ENCODE data around the gene ERI3.

Gene ERI3

GRCh38 chr1:44221769-44222168 is 133.3 kb downstream of the ERI3 start:
- 95 to 96% methylated on average over 23 of the region's 23 CpGs for WGBS, 2 experiments (ENCODE audit: insufficient coverage in 2 of 2)
- Histone ChIP-seq H3K4me1 (ENCODE audit: control insufficient read depth, insufficient read depth, low read length, poor library complexity, severe bottlenecking) (no peaks in the 10 kb centered on the region), H3K36me3 (ENCODE audit: control insufficient read depth, insufficient read depth, low read length) (peaks cover 55% of the 10 kb centered on the region)

DNA sequence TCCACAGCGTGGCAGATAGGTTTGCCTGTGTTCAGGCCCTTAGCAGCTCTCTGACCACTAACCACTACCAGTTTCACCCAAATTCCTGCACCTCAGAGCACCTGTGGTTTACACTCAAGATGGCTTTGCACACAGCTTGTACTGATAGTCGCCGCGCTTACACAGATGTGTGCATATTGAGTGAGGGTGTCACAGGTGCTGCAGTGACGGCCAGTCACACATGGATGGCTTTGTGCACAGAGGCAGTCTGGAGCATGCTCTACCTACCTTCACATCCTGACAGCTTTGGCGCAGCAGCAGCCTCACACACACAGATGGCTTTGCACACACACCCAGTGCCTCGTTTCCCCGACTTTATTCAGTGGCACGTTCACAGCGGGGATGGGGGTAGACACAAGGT is 134.3 kb downstream of the ERI3 start:
- WGBS, 2 experiments (ENCODE audit: insufficient coverage in 2 of 2) = 100% methylated on average over 4 to 10 of the region's 10 CpGs
- Histone ChIP-seq H3K9me3 (ENCODE audit: control insufficient read depth, low read length) (no peaks in the 10 kb centered on the region), H3K36me3 (ENCODE audit: control insufficient read depth, insufficient read depth, low read length) (peaks cover 65% of the 10 kb centered on the region), H3K4me3 (ENCODE audit: extremely low read depth, insufficient read depth, low read length, poor library complexity, severe bottlenecking) (no peak overlapping the region), H3K4me1 (ENCODE audit: control insufficient read depth, insufficient read depth, low read length, poor library complexity, severe bottlenecking) (no peaks in the 10 kb centered on the region), H3K27ac (ENCODE audit: low read depth, low read length, severe bottlenecking) (no peak overlapping the region)

More at GRCh38 chr1:44221769-44222168, 133.3 kb downstream of the ERI3 start:
- H3K9me3 ChIP-seq (ENCODE audit: control insufficient read depth, low read length) = no peaks in the 10 kb centered on the region
- H3K27ac ChIP-seq (ENCODE audit: low read depth, low read length, severe bottlenecking) = no peak overlapping the region
- no peak overlapping the region for H3K4me3 ChIP-seq (ENCODE audit: extremely low read depth, insufficient read depth, low read length, poor library complexity, severe bottlenecking)

DNA sequence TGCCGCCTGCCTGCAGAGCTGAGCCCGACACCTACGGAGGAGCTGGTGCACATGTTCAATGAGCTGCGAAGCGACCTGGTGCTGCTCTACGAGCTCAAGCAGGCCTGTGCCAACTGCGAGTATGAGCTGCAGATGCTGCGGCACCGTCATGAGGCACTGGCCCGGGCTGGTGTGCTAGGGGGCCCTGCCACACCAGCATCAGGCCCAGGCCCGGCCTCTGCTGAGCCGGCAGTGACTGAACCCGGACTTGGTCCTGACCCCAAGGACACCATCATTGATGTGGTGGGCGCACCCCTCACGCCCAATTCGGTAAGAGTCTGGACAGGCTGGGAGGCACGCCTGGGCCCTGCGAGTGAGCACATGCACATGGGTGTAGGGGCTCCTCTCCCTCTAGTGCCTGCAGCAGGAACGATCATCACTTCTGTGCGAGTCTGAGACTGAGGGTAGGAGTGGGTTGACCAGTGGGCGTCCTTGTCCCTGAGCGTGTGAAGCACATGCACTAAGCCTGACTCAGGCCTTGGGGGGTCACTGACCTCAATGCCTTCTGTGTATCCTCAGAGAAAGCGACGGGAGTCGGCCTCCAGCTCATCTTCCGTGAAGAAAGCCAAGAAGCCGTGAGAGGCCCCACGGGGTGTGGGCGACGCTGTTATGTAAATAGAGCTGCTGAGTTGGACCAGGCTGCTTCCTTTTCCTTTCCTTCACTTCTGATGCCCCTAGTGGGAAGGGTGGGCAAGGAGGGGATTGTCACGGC is 134.9 kb downstream of the ERI3 start:
- Histone ChIP-seq H3K4me3 (ENCODE audit: extremely low read depth, insufficient read depth, low read length, poor library complexity, severe bottlenecking) (no peak overlapping the region), H3K36me3 (ENCODE audit: control insufficient read depth, insufficient read depth, low read length) (peaks cover 66% of the 10 kb centered on the region), H3K4me1 (ENCODE audit: control insufficient read depth, insufficient read depth, low read length, poor library complexity, severe bottlenecking) (no peaks in the 10 kb centered on the region), H3K9me3 (ENCODE audit: control insufficient read depth, low read length) (no peaks in the 10 kb centered on the region), H3K27ac (ENCODE audit: low read depth, low read length, severe bottlenecking) (no peak overlapping the region)
- WGBS, 2 experiments (ENCODE audit: insufficient coverage in 2 of 2) = 95 to 97% methylated on average over 21 to 31 of the region's 31 CpGs

DNA sequence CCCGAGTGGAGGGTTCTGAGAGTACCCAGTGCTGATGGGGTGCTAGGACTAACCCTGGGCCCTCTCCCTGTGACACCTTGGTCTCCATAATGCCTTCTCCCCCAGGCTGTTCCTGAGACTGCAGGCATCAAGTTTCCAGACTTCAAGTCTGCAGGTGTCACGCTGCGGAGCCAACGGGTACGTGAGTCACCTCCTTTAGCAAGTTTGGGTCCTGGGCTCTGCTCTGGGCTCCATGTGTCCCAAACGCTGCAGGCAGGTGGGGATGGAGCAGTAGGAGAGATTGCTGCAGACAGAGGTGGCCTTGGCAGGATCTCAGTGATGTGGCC is 135.8 kb downstream of the ERI3 start:
- H3K27ac ChIP-seq (ENCODE audit: low read depth, low read length, severe bottlenecking) = no peak overlapping the region
- H3K9me3 ChIP-seq (ENCODE audit: control insufficient read depth, low read length) = no peaks in the 10 kb centered on the region
- peaks cover 2% of the 10 kb centered on the region for H3K4me1 ChIP-seq (ENCODE audit: control insufficient read depth, insufficient read depth, low read length, poor library complexity, severe bottlenecking)
- H3K36me3 ChIP-seq (ENCODE audit: control insufficient read depth, insufficient read depth, low read length) = peaks cover 73% of the 10 kb centered on the region
- no peak overlapping the region for H3K4me3 ChIP-seq (ENCODE audit: extremely low read depth, insufficient read depth, low read length, poor library complexity, severe bottlenecking)
- WGBS, 2 experiments (ENCODE audit: insufficient coverage in 2 of 2) = 96 to 97% methylated on average over 6 of the region's 6 CpGs

GRCh38 chr1:44218503-44219300 is 136.4 kb downstream of the ERI3 start:
- 96 to 98% methylated on average over 22 of the region's 24 CpGs for WGBS, 2 experiments (ENCODE audit: insufficient coverage in 2 of 2)
- Histone ChIP-seq H3K4me1 (ENCODE audit: control insufficient read depth, insufficient read depth, low read length, poor library complexity, severe bottlenecking) (peaks cover 5% of the 10 kb centered on the region), H3K4me3 (ENCODE audit: extremely low read depth, insufficient read depth, low read length, poor library complexity, severe bottlenecking) (no peak overlapping the region), H3K27ac (ENCODE audit: low read depth, low read length, severe bottlenecking) (no peak overlapping the region), H3K36me3 (ENCODE audit: control insufficient read depth, insufficient read depth, low read length) (peaks cover 73% of the 10 kb centered on the region), H3K9me3 (ENCODE audit: control insufficient read depth, low read length) (no peaks in the 10 kb centered on the region)

- WGBS, 2 experiments (ENCODE audit: insufficient coverage in 2 of 2) = 87 to 90% methylated on average over 4 of the region's 4 CpGs
- H3K4me1 ChIP-seq (ENCODE audit: control insufficient read depth, insufficient read depth, low read length, poor library complexity, severe bottlenecking) = peaks cover 5% of the 10 kb centered on the region
- no peaks in the 10 kb centered on the region for H3K9me3 ChIP-seq (ENCODE audit: control insufficient read depth, low read length)
- H3K36me3 ChIP-seq (ENCODE audit: control insufficient read depth, insufficient read depth, low read length) = peaks cover 73% of the 10 kb centered on the region
- H3K27ac ChIP-seq (ENCODE audit: low read depth, low read length, severe bottlenecking) = no peak overlapping the region
- H3K4me3 ChIP-seq (ENCODE audit: extremely low read depth, insufficient read depth, low read length, poor library complexity, severe bottlenecking) = no peak overlapping the region
Observed at GRCh38 chr1:44217809-44218410, 137.1 kb downstream of the ERI3 start.

DNA sequence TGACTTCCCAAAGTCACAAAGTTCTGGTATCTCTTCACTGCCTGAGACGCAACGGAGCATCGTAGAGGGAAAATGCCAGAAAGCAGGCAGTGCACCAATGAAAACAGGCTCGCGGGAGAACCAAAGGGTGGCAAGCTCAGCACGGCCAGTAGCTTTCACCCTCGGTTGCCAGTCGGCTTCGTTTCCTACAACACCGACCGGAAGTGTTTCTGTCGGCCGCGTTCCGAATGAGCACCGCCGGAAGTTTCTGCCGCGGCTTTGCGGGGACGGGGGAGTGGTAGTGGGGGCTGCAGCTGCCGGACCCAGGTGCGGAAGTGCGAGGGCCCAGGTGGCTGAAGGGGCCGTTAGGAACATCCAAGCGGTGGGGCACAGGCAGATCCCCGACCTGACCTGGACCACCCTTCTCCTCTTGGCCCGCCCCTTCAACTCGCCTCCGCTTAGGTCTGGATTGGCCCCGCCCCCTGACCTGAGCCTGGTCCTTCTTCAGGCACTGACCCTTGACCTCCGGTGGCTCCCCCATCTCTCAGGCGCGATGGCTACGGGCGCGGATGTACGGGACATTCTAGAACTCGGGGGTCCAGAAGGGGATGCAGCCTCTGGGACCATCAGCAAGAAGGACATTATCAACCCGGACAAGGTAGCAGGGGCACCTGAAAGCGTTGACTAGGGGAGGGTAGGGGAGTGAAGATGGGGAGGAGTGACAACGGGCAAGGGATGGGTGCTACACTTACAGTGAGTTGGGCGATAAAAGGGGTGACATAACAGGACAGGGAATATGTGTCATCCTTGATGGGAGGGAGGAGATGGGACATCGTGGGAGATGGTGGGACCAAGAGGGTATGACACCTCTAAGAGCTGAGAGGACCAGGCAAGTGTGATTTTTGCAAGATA is 141.6 kb downstream of the ERI3 start, which contains the start of gene DMAP1:
Gene DMAP1, plus strand, starts transcription at position 250 of the 891 bp plus-strand sequence. Its CDS starts 283 bp downstream, at position 533.
- 1 to 3% methylated on average over 25 to 36 of the region's 44 CpGs for WGBS, 2 experiments (ENCODE audit: insufficient coverage in 2 of 2)
- H3K27ac ChIP-seq (ENCODE audit: low read depth, low read length, severe bottlenecking) = no peak within 1 kb of the TSS
- peaks cover 37% of the 10 kb centered on the region for H3K36me3 ChIP-seq (ENCODE audit: control insufficient read depth, insufficient read depth, low read length)

GRCh38 chr1:44212355-44213221 is 142.5 kb downstream of the ERI3 start:
- H3K36me3 ChIP-seq (ENCODE audit: control insufficient read depth, insufficient read depth, low read length) = peaks cover 29% of the 10 kb centered on the region
- peak overlapping the region; percentile 88 for H3K4me3 ChIP-seq (ENCODE audit: extremely low read depth, insufficient read depth, low read length, poor library complexity, severe bottlenecking)
- no peak overlapping the region for H3K27ac ChIP-seq (ENCODE audit: low read depth, low read length, severe bottlenecking)
- no peaks in the 10 kb centered on the region for H3K9me3 ChIP-seq (ENCODE audit: control insufficient read depth, low read length)
- H3K4me1 ChIP-seq (ENCODE audit: control insufficient read depth, insufficient read depth, low read length, poor library complexity, severe bottlenecking) = peaks cover 5% of the 10 kb centered on the region
- WGBS, 2 experiments (ENCODE audit: insufficient coverage in 2 of 2) = 71% methylated on average over 4 to 8 of the region's 9 CpGs

More for the DNA sequence above, 141.6 kb downstream of the ERI3 start, which contains the start of gene DMAP1:
- H3K4me3 ChIP-seq (ENCODE audit: extremely low read depth, insufficient read depth, low read length, poor library complexity, severe bottlenecking) = peak within 1 kb of the TSS; percentile 88
- H3K9me3 ChIP-seq (ENCODE audit: control insufficient read depth, low read length) = no peaks in the 10 kb centered on the region
- peaks cover 5% of the 10 kb centered on the region for H3K4me1 ChIP-seq (ENCODE audit: control insufficient read depth, insufficient read depth, low read length, poor library complexity, severe bottlenecking)

GRCh38 chr1:44210595-44210994 is 144.5 kb downstream of the ERI3 start:
- Histone ChIP-seq H3K36me3 (ENCODE audit: control insufficient read depth, insufficient read depth, low read length) (peaks cover 11% of the 10 kb centered on the region), H3K4me3 (ENCODE audit: extremely low read depth, insufficient read depth, low read length, poor library complexity, severe bottlenecking) (no peak overlapping the region), H3K4me1 (ENCODE audit: control insufficient read depth, insufficient read depth, low read length, poor library complexity, severe bottlenecking) (peaks cover 5% of the 10 kb centered on the region), H3K9me3 (ENCODE audit: control insufficient read depth, low read length) (no peaks in the 10 kb centered on the region), H3K27ac (ENCODE audit: low read depth, low read length, severe bottlenecking) (no peak overlapping the region)
- WGBS, 2 experiments (ENCODE audit: insufficient coverage in 2 of 2) = no CpG with 5 or more reads among the region's 1 CpG
